Mesenchymal stem cell (in vitro differentiated cells and primary cell): Measurements from ENCODE around the gene LENEP. TPM values are rescaled to one million over a fixed set of nuclear protein-coding genes. Genes with fewer than 3 reads are reported as not detected.
A peak's percentile ranks its signal among the peaks of the same experiment; 100 is the strongest.

Source experiments
- DNase-seq: peaks from one replicate; pipeline ENCODE4 v3.0.0-alpha.2; 2013
- H2AFZ ChIP-seq: one replicate; pipeline ENCODE4 v1.6.1; 2013; ENCODE audit warnings: low read depth, mild to moderate bottlenecking, control low read depth, inconsistent platforms, low read length, moderate library complexity
- H2AK5ac ChIP-seq: 2 replicates; pipeline ENCODE4 v1.6.1; 2013; ENCODE audit warnings: low read length, moderate library complexity, mild to moderate bottlenecking, inconsistent platforms; ENCODE audit not compliant: severe bottlenecking
- H2BK120ac ChIP-seq: one replicate; pipeline ENCODE4 v1.6.1; 2013; ENCODE audit warnings: low read depth, mild to moderate bottlenecking, inconsistent platforms, low read length, moderate library complexity
- H2BK12ac ChIP-seq, 2 experiments: one replicate each; pipeline ENCODE4 v1.6.1; 2013; ENCODE audit warnings: inconsistent platforms in 2 of 2, low read length in 2 of 2, mild to moderate bottlenecking in 2 of 2, moderate library complexity in 2 of 2, control low read depth in 1 of 2
- H2BK15ac ChIP-seq: one replicate; pipeline ENCODE4 v1.6.1; 2013; ENCODE audit warnings: mild to moderate bottlenecking, low read depth, inconsistent platforms; ENCODE audit not compliant: poor library complexity, severe bottlenecking
- H2BK5ac ChIP-seq: 2 replicates; pipeline ENCODE4 v1.6.1; 2013; ENCODE audit warnings: low read depth, mild to moderate bottlenecking, low read length, control low read depth, inconsistent platforms; ENCODE audit not compliant: poor library complexity, severe bottlenecking
- H3K14ac ChIP-seq, 2 experiments: one replicate each; pipeline ENCODE4 v1.6.1; 2013; ENCODE audit warnings: inconsistent platforms in 2 of 2, low read length in 2 of 2, control low read depth in 1 of 2, mild to moderate bottlenecking in 1 of 2, moderate library complexity in 1 of 2
- H3K18ac ChIP-seq, 2 experiments: one replicate each; pipeline ENCODE4 v1.6.1; 2013; ENCODE audit warnings: inconsistent platforms in 2 of 2, low read length in 2 of 2, control low read depth in 1 of 2, low read depth in 1 of 2, mild to moderate bottlenecking in 1 of 2
- H3K23ac ChIP-seq, 2 experiments: one replicate each; pipeline ENCODE4 v1.6.1; 2013; ENCODE audit warnings: inconsistent platforms in 2 of 2, low read length in 2 of 2, mild to moderate bottlenecking in 2 of 2, moderate library complexity in 2 of 2, control low read depth in 1 of 2
- H3K27ac ChIP-seq: 2 replicates; pipeline ENCODE4 v1.5.1; 2013; ENCODE audit warnings: mild to moderate bottlenecking, moderate library complexity, low read length, control low read depth, inconsistent platforms; ENCODE audit not compliant: poor library complexity, severe bottlenecking
- H3K27me3 ChIP-seq, 2 experiments: 2 replicates each; pipeline versions ENCODE4 v1.6.1 to v1.7.0; 2013; ENCODE audit warnings: low read length in 2 of 2, mild to moderate bottlenecking in 2 of 2, moderate library complexity in 2 of 2, control low read depth in 1 of 2, inconsistent platforms in 1 of 2; ENCODE audit not compliant: control insufficient read depth in 1 of 2, insufficient read depth in 1 of 2
- H3K36me3 ChIP-seq, 2 experiments: 2 replicates each; pipeline versions ENCODE4 v1.6.1 to v1.7.0; 2013; ENCODE audit warnings: low read length in 2 of 2, control low read depth in 1 of 2, inconsistent platforms in 1 of 2, low read depth in 1 of 2, mild to moderate bottlenecking in 1 of 2; ENCODE audit not compliant: insufficient read depth in 2 of 2, control insufficient read depth in 1 of 2
- H3K4ac ChIP-seq, 2 experiments: one replicate each; pipeline ENCODE4 v1.6.1; 2013; ENCODE audit warnings: inconsistent platforms in 2 of 2, low read length in 2 of 2, mild to moderate bottlenecking in 2 of 2, moderate library complexity in 2 of 2, control low read depth in 1 of 2, low read depth in 1 of 2
- H3K4me1 ChIP-seq: 2 replicates; pipeline ENCODE4 v1.6.1; 2013; ENCODE audit warnings: low read depth, low read length, control low read depth; ENCODE audit not compliant: control insufficient read depth, insufficient read depth
- H3K4me2 ChIP-seq: 2 replicates; pipeline ENCODE4 v1.6.1; 2013; ENCODE audit warnings: low read length, mild to moderate bottlenecking, inconsistent platforms; ENCODE audit not compliant: poor library complexity, severe bottlenecking
- H3K4me3 ChIP-seq, 2 experiments: 2 replicates each; pipeline versions ENCODE4 v1.5.1 to v1.7.0; 2013; ENCODE audit warnings: low read length in 2 of 2, mild to moderate bottlenecking in 2 of 2, control low read depth in 1 of 2, low read depth in 1 of 2; ENCODE audit not compliant: insufficient read depth in 1 of 2
- H3K79me1 ChIP-seq: replicated peaks from 2 replicates; pipeline ENCODE4 v1.6.1; 2013; ENCODE audit warnings: mild to moderate bottlenecking, control low read depth, low read length, inconsistent platforms; ENCODE audit not compliant: poor library complexity, severe bottlenecking
- H3K9ac ChIP-seq: 2 replicates; pipeline ENCODE4 v1.7.0; 2013; ENCODE audit warnings: mild to moderate bottlenecking, low read length, moderate library complexity
- H3K9me3 ChIP-seq: 2 replicates; pipeline ENCODE4 v1.7.0; 2013; ENCODE audit warnings: mild to moderate bottlenecking, low read length; ENCODE audit not compliant: control insufficient read depth
- H4K8ac ChIP-seq: one replicate; pipeline ENCODE4 v1.6.1; 2013; ENCODE audit warnings: inconsistent platforms, mild to moderate bottlenecking, low read length, moderate library complexity
- H4K91ac ChIP-seq: one replicate; pipeline ENCODE4 v1.6.1; 2013; ENCODE audit warnings: mild to moderate bottlenecking, low read length, inconsistent platforms
- WGBS: methylation state at CpG from one replicate; pipeline ENCODE4 v1.1.7; 2013; ENCODE audit warnings: mixed read lengths; 5-methylcytosine and 5-hydroxymethylcytosine counted together
- small RNA-seq: library from polyadenylated mRNA; stranded (forward); fragments of <200 nt; extraction: miRNeasy Mini kit (QIAGEN cat#:217004); gene quantifications from one replicate; pipeline ENCODE3, GENCODE V24; 2013; ENCODE audit warnings: low read depth

The LENEP gene

GRCh38 chr1:155043793-155044192 lies 50.4 kb downstream of the LENEP start:
- no peak overlapping the region for H2BK120ac ChIP-seq
- peaks cover 15% of the 10 kb centered on the region for H3K4me1 ChIP-seq
- WGBS: 82% methylated on average over 3 of the region's 3 CpGs
- no peak for DNase-seq
- no peak overlapping the region for H3K9ac ChIP-seq
- no peak overlapping the region for H2BK12ac ChIP-seq
- H3K14ac ChIP-seq: no peak overlapping the region
- no peak overlapping the region for H3K23ac ChIP-seq
- no peak overlapping the region for H3K4me3 ChIP-seq
- H4K8ac ChIP-seq: no peak overlapping the region
- no peak overlapping the region for H2AK5ac ChIP-seq
- H2BK15ac ChIP-seq: no peak overlapping the region
- no peaks in the 10 kb centered on the region for H3K36me3 ChIP-seq
- no peak overlapping the region for H3K4me2 ChIP-seq
- H3K27ac ChIP-seq: no peak overlapping the region
- H3K9me3 ChIP-seq: no peaks in the 10 kb centered on the region
- H3K18ac ChIP-seq: no peak overlapping the region
- no peak overlapping the region for H3K4ac ChIP-seq
- peak overlapping the region; percentile 19 for H4K91ac ChIP-seq
- no peaks in the 10 kb centered on the region for H3K79me1 ChIP-seq
- H2BK5ac ChIP-seq: no peak overlapping the region
- peaks cover 0 to 10% of the 10 kb centered on the region in 2 experiments for H3K27me3 ChIP-seq
- H2AFZ ChIP-seq: no peak overlapping the region

Small RNA genes within 50 kb of the gene (small RNA-seq; reads per million reads assigned to genes)
- gene MIR4258 (not detected), gene RF00017 (not detected)
